Activated CD8-positive, alpha-beta memory T cell treated with anti-CD3 and anti-CD28 coated beads, Interleukin-2, amount 50 U/mL, for 24 hours (primary cell): ENCODE data around the gene NKX1-2.
"Not testable (repeated sequence)": the region's sequence is repeated elsewhere in the genome, so short reads cannot be mapped to it uniquely, and the experiment has no call there.

Experiments
- DNase-seq: peaks from one replicate; pipeline ENCODE4 v3.0.0-alpha.2; 2020; ENCODE audit errors: extremely low read depth

Gene NKX1-2

GRCh38 chr10:124449170-124450011 lies 444 bp downstream of the NKX1-2 start:
- DNase-seq, result no peak

- DNase-seq, result no peak
Observed at GRCh38 chr10:124448696-124449169, 1.1 kb downstream of the NKX1-2 start.

- DNase-seq, result no peak
Observed at GRCh38 chr10:124447751-124448466, 1.9 kb downstream of the NKX1-2 start.

GRCh38 chr10:124446830-124447750 lies 2.7 kb downstream of the NKX1-2 start:
- no peak for DNase-seq

DNA sequence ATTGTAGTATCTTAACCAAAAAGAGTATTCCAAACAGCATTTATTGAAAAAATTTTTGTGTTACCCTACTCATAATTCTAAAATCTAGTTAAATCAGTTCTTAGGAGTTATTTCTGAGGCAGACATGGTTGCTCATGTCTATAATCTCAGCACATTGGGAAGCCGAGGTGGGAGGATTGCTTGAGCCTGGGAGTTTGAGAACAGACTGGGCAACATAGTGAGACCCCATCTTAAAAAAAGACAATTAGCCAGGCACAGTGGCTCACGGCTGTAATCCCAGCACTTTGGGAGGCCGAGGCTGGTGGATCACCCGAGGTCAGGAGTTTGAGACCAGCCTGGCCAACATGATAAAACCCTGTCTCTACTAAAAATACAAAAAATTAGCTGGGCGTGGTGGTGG lies 8.1 kb downstream of the NKX1-2 start:
- not testable (repeated sequence) for DNase-seq

GRCh38 chr10:124436191-124436638 lies 13.6 kb downstream of the NKX1-2 start:
- no peak for DNase-seq

DNA sequence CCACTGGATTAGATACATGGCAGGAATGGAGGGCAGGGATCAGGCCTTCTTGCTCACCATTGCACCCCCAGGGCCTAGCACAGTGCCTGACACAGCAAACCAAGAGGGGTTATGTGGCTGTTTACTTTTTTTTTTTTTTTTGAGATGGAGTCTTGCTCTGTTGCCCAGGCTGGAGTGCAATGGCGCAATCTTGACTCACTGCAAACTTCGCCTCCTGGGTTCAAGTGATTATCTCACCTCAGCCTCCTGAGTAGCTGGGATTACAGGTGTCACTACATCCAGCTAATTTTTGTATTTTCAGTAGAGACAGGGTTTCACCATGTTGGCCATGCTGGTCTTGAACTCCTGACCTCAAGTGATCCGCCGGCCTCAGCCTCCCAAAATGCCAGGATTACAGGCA lies 14.2 kb downstream of the NKX1-2 start:
- not testable (repeated sequence) for DNase-seq

DNA sequence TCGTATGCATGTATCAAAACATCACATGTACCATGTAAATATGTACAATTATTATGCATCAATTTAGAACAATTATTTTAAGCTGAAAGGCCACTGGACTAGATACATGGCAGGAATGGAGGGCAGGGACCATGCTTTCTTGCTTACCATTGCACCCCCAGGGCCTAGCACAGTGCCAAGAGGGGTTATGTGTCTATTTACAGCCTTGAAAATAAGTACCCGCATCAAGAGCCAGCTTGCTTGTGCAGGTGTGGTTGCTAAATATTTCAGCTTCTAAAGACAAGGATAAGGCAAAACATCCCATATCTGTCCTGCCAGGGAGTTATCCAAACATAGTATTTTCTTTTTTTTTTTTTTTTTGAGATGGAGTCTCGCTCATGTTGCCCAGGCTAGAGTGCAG lies 16.4 kb downstream of the NKX1-2 start:
- DNase-seq, result no peak

GRCh38 chr10:124430077-124430476 lies 19.8 kb downstream of the NKX1-2 start:
- no peak for DNase-seq

DNA sequence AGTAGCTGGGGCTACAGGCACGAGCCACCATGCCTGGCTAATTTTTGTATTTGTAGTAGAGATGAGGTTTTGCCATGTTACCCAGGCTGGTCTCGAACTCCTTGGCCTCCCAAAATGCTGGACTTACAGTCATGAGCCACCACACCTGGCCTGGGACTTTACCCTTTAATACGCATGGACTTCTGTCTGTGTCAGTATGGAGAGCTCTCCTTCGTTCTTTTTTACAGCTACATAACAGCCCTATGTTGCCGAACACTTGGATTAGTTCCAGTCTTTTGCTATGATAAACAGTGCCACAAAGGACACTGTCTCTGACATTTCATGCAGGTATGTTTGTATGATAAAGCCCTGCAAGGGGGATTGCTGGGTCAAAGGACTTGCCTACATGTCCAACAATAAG lies 20.3 kb downstream of the NKX1-2 start:
- no peak for DNase-seq

GRCh38 chr10:124428207-124428777 lies 21.5 kb downstream of the NKX1-2 start:
- no peak for DNase-seq

GRCh38 chr10:124425227-124425962 lies 24.4 kb downstream of the NKX1-2 start:
- DNase-seq, result no peak

- no peak for DNase-seq
Observed at GRCh38 chr10:124423813-124424212, 26.0 kb downstream of the NKX1-2 start.

GRCh38 chr10:124422742-124423141 lies 27.1 kb downstream of the NKX1-2 start:
- no peak for DNase-seq

- no peak for DNase-seq
Observed at GRCh38 chr10:124420254-124420653, 29.6 kb downstream of the NKX1-2 start.

DNA sequence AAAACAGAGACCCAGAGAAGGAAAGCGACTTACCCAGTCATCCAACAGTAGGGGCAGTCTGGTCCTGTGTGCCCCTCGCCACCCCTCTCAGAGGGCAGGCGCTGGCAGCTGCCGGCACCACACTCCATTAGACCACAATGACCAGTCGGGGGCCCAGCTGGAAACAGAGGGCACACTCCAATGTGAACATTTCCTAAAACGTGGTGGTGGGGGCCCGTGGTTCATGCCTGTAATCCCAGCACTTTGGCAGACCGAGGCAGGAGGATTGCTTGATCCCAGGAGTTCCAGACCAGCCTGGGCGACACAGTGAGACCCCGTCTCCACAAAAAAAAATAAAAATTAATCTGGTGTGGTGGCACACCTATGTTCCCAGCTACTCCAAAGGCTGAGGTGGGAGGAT lies 30.2 kb downstream of the NKX1-2 start:
- DNase-seq, result no peak

DNA sequence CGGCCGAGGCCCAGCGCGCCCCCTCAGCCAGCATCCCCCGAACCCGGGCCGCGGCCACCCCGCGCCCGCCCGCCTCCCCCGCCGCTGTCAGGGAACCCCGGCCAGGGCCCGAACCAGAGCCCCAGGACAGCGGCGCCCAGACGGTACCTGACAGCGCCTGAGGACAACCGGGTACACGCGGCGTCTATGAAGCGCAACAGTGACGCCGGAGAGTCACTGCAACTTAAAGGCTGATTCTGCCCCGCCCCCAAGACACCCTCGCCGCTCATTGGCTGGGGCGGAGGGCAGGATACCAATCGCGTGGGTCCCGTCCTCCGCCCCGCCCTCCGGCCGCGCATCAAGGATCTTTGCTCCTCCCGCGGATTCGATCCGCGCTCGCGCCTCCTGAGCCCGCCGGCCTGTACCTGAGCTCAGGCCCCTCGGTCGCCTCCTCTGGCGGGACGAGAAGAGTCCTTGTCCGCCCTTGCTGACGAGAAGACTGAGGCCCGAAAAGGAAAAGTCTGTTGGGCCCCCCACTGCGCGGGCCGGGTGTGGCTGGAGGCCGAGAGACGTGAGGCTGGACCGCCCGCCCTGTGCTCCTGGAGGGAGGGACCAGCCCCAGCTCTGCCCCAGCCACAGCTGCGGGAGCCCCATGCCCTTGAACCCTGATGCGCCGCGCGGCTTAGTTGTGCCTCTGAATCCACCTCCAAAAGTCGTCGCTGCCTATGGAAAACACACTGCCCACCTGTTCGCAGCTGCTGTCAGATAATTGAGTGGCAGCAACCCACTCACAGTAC lies 30.9 kb downstream of the NKX1-2 start, which contains the start of gene OAT:
Gene OAT (minus strand): TSS at position 198 of the 776 bp plus-strand sequence. CDS start 6,752 bp downstream, outside the sequence.
- DNase-seq, result peak; percentile 87

DNA sequence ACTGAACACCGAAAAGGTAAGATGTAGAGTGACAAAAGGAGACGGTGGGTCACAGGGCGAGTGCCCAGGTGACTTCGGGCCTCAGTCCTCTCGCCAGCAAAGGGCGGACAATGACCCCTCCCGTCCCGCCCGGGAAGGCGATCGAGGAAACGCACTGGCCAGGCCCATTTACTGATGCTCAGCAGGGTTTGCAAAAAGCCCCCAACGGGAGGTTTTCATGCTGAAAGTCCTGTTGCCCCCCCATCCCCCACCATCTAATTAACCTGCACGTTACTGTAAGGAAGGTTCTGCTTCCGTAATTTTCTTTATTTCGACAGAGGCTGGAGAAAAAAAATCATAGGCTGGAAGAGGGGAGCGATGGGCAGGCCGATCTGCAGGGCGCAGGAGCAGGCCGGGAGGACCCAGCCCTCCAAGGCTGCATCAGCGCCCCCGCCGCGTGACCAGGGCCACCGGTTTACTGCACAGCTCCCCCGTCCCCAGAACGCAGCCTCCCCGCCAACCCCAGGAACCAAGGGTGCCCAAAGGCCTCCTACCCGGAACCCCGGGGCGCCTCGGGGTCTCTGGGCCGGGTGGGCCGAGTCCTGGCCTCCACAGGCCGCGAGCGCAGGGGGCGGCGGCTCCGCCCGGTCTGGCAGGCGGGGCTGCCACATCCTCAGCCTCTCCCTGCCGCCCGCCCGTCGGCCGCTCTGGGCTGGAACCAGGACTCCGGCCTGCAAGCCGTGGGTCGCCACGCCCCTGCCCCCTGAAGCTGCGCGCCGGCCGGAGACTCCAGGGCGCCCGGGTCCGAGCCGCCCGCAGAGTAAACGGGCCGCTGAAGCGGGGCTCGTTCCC lies 31.7 kb downstream of the NKX1-2 start:
- DNase-seq, result no peak

GRCh38 chr10:124416733-124417132 lies 33.1 kb downstream of the NKX1-2 start:
- DNase-seq, result no peak
